Measurements from ENCODE around the gene SHISA9.

Gene SHISA9

GRCh38 chr16:13036600-13036999, 135.2 kb downstream of the SHISA9 start:
- DNase-seq = peak; percentile 21

DNA sequence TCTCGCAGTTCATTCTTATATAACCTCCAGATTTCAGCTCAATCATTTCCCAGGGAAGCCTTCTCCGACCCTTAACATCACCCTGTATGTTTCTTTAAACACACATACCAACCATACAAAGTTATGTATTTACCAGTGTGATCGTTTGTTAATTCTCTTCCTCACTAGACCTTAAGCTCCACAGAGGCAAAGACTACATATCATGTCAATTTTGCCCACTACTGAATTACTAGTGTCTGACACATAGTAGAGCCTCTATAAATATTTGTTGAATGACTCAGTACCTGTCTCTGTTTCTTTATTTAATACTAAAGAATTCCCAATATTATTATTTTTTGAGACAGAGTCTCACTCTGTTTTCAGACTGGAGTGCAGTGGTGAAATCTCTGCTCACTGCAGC, 137.2 kb downstream of the SHISA9 start:
- DNase-seq = no peak

- DNase-seq = no peak
Observed at GRCh38 chr16:13039526-13039925, 138.1 kb downstream of the SHISA9 start.

DNA sequence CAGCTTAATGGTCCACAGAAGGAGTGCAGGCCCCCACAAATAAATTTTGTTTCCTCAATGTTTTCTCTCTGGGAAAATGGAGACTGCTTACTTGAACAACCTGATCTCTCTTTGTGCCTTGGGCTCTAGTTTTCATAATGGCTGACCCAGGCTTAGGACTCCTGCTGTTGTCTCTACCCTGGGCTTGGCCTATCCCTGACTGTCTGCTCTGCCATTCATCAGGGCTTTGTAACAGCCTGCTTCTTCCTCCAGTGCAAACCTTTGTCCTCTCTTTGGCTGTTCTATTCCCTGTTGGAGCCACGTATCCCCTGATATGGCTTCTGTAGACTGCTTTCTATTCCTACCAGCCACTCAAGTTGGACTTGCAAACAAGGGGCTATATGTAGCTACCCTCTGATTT, 139.8 kb downstream of the SHISA9 start:
- DNase-seq = no peak

DNA sequence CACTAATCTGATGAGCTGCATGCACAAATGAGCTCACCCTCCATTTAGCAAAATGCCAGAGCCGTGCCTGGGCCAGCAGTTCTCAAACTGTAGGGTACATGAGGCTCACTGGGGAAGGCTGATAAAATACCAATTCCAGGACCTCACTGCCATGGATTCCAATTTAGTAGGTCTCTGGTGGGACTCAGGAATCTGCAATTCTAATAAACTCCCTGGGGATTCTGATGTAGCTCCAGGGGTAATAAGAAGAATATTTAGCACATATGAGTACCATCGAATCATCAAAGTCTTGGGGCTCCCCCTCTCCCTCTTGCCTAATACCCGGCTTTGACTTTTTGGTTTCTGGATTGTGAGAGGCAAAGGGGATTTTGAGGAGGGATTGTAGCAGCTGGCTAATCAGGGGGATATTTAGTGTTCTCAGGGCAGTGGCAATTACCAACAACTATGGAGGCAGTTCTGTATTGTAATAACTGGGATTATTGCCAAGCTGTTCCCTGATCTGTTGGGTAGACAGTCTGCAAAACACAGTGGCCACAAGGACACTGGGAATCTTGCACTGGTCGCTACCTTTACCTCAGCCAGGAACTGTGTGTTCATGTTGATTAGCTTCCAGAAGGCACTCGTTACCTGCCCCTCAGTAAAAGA, 140.4 kb downstream of the SHISA9 start:
- DNase-seq = no peak

GRCh38 chr16:13042291-13042685, 140.9 kb downstream of the SHISA9 start:
- no peak for DNase-seq

DNA sequence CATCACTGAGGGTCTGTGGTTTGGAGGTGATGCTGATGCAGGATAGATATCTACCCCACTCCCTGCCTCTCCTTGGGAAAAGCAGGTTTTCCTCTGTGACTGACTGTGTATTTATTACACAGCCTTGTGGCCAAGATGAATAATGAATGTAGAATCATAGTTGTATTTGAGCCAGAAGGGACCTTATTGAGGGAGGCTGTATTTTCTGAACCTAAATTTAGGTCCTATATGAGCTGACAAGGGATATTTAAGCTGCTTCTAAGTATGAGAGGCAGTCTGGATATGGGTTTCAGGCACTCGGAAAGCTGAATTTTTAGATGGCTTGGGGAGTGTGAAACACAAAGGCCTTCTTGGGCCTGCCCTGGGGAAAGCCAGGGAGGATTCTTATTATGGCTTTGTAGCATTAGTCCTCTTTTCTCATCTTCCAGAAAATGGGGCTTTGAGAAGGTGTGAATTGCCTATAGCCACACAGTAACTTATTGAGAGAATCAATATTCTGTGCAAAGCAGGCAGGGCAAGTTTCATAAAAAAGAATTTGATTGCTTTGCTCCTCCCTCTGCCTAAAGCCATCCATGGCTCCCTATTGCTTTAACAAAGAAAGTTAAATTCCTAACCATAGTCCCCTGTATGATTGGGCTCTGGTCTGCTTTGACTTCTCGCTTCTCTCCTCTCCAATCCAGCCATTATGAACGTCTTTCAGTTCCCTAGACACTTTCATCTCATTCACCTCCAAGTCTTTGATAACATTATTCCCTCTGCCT, 144.8 kb downstream of the SHISA9 start:
- no peak for DNase-seq

DNA sequence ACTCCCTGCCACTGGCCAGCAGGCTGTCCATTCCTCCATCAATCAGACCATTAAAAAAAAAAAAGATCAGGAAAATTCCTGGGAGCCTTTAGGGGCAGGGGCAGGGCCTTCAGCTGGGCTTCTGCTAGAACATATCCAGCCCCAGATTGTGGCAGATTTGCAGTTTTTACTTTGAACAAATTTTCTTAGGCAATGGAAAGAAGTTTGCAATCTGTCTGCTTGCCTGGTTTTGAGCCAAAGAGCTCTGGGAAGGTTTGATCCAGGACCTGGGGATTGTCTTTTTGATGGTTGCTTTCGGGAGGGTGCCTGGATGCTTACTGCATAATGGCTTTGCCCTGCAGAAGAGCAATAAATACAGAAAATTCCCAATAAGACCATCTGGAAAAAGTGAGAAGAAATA, 145.9 kb downstream of the SHISA9 start:
- no peak for DNase-seq

DNA sequence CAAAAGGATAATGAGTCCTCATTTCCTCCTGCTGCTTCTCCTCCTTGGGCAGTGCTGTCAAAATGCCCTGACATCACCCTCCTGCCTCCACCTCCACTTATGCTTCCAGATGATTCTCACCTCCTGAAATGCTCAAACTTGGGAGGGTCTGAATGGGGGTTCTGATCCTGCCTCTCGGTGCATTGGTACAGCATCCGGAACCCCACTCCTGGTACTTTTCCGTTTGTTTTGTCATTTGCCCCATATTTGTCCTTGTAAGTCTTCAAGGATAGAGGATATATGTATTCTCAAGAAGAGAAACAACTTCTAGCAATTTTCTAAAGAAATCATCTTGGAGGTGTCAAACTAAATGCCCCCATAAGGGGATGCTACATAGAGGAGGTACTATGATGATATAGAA, 148.3 kb downstream of the SHISA9 start:
- DNase-seq = no peak

GRCh38 chr16:13052431-13052830, 151.0 kb downstream of the SHISA9 start:
- no peak for DNase-seq

- no peak for DNase-seq
Observed at GRCh38 chr16:13055480-13055879, 154.1 kb downstream of the SHISA9 start.

- DNase-seq = no peak
Observed at GRCh38 chr16:13056607-13057006, 155.2 kb downstream of the SHISA9 start.

- DNase-seq = no peak
Observed at GRCh38 chr16:13060932-13061331, 159.5 kb downstream of the SHISA9 start.

DNA sequence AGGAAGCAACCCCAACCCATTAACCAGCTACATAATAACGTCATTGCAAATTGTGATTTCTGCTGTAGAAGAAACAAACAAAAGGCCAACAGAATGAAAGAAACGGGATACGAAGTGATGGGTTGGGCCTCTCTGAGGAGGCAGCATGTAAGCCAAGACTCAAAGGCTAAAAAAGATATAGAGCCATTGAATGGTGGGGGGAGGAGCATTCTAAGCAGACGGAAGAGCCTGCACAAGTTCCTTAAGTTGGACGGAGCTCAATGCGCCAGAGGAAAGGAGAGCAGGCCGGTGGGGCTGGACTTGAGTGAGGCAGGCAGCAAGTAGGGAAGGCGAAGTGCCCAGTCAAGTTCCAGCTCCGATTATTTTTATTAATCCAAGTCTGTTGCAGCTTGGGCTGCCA, 160.3 kb downstream of the SHISA9 start:
- DNase-seq = no peak

- no peak for DNase-seq
Observed at GRCh38 chr16:13062219-13062618, 160.8 kb downstream of the SHISA9 start.

DNA sequence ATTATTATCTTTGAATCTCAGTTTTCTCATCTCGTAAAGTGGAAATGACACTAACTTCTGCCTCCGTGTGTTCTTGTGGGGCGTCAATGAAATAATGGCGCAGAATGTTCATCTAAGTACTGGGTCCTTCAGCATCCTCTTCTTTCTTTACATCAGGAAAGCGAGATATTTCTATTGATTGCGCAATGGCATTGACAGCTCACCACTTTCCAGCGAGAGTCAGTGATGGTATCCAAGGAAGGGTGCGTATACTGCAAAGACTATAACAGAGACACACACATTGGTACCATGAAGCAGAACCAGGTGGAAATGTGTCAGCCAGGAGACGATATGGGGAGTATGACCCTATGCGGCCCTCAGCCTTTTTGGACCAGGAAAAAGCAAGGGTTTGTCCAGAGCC, 162.1 kb downstream of the SHISA9 start:
- no peak for DNase-seq

- DNase-seq = no peak
Observed at GRCh38 chr16:13064821-13065220, 163.4 kb downstream of the SHISA9 start.

DNA sequence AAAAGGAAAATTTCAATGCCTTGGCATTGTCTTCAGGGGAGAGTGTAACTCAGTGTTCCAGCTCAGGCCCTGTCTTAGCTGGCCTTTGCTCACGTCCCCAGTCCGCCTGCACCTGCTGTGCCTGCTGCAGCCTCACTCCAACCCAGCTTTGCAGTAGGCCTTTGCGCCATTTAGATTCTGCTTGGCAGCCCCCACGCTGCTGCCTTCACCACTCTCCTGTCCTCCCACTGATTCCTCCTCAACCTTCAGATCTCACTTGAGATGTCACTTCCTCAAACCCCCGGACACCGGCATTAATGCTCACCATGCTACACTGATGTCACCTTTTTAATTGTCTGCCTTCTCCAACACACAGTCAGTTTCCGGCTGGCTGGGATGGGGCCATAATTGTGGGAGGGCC, 166.2 kb downstream of the SHISA9 start:
- DNase-seq = no peak

DNA sequence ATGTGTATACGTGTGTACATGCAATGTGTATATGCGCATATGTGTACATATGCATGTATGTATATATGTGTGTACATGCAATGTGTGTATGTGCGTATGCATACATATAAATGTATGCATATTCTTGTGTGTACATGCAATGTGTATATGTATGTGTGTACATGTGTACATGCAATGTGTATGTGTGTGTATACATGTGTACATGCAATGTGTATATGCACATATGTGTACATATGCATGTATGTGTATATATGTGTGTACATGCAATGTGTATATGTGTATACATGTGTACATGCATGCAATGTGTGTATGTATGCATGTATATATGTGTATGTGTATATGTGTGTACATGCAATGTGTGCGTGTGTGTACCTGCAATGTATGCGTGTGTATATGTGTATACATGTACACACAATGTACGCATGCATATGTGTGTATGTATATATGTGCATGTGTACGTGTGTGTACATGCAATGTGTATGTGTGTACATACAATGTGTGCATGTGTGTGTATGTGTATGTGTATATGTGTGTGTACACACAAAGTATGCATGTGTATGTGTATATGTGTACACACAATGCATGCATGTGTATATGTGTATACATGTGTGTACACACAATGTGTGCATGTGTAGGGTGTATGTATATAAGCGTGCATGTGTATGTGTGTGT, 167.7 kb downstream of the SHISA9 start:
- DNase-seq = no peak

GRCh38 chr16:13070268-13070667, 168.9 kb downstream of the SHISA9 start:
- no peak for DNase-seq

DNA sequence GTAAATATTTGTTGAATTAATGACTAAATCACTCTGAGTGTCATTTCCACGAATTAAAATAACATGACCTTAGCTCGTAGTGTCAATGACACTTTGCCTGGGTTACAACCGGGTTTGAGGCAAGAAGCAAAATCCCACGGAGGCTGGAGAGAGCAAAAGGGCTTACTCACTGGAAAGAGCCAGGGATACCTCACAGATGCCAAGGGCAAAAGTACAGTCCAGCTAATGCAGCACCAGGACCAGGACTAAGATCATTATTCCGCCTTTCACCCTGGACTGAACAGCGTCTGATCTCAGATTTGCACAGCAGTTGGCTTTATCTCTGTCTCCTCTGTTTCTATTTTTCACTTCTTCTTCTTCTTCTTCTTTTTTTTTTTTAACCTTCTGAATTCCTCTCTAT, 175.5 kb downstream of the SHISA9 start:
- no peak for DNase-seq

DNA sequence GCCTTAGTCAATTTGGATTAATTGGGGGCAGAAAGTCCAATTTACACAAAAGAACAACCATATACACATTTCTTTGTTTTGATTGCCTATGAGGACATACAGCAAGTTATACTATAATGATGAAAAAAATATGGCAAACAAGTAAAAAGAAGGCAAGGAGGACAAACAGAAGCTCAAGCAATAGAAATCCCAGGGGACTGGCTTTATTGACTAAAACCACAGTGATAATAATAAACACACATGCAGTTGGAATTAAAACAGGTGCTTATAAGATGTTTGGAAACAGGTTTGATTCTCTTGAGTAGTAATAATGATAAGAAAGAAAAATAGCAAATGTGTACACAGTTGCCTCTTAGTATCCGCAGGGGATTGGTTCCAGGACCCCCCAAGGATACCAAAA, 176.4 kb downstream of the SHISA9 start:
- DNase-seq = no peak

DNA sequence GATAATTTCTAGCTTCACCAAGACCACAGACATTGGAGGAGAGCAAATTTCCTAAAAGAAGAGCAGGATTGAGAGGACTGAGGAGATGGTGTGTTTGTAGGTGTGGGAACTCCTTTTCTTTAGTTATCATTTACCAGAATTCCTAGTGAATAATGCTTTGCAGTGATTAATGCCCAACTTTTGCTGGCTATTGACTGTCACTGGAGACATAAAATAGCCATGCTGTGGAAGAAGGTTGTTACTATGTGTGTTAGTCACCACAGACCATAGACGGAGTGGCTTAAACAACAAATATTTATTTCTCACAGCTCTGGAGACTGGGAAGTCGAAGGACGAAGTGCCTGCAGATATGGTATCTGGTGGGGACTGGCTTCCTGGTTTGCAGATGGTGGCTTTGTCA, 179.1 kb downstream of the SHISA9 start:
- no peak for DNase-seq

DNA sequence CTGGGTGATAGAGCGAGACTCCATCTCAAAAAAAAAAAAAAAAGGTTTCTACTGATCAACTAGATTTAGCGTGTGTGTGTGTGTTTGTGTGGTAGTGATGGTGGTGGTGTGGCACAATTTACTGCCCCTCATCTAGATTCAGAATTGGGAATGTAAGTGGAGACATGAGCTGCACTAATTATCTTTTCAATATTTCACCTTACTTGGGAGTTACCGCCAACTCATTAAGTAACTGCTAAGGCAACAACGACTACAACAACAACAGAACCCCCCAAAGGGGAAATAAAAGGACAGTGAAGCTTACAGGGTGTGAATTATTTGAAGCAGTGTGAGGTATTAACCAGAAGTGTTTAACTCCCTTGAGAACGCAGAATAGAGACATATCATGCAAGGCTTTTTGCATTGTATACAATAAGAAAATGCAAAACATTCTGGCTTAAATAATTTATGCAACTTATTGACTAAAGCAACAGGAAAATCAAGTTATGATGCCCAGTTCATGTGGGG, 180.5 kb downstream of the SHISA9 start:
- no peak for DNase-seq
